Stimulated activated CD4-positive, alpha-beta T cell treated with anti-CD3 and anti-CD28 coated beads, TNF-alpha, amount 100 ng/mL, for 24 hours (primary cell): ENCODE results near the gene LGSN.
"Not testable (repeated sequence)": the region's sequence is repeated elsewhere in the genome, so short reads cannot be mapped to it uniquely, and the experiment has no call there.

Experiments used
- DNase-seq, 3 experiments: peaks; one replicate each; pipeline ENCODE4 v3.0.0-alpha.2; 2020; ENCODE audit warnings: low read depth in 3 of 3

LGSN gene

DNA sequence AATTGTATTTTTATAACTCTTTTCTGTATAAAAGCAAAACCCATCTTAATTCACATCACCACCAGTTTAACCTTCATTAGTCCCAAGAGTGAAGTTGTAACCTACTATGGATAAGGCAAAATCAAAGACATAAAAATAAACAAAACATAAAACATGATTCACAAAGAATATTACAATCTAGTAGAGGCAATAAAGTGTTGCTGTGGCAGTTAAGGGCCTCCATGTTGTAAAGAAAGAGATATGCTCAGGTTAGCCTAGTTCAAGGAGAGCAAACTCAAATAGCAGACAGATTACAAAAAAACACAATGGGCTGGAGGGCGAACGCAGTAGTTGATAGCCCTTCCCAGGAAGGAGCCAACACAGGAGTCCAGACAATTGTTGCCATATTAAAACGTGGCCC is 13.4 kb downstream of the LGSN start:
- DNase-seq = no peak

DNA sequence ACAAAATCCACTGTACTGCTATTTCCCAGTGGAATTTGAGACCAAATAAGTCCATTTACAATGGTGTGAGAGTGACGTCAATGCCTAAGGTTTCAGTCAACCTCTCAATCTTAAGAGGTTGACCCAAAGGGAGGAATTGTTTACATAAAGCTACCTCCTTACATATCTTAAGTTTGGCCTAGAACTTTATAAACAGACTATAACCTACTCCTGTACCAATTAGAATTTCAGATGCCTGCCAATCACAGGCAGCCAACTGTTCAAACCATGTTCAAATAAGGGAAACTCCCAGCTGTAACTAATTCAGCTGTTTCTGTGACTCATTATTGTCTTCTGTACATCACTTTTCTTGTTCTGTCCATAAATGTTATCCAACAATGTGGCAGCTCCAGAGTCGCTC is 14.5 kb downstream of the LGSN start:
- no peak for DNase-seq

DNA sequence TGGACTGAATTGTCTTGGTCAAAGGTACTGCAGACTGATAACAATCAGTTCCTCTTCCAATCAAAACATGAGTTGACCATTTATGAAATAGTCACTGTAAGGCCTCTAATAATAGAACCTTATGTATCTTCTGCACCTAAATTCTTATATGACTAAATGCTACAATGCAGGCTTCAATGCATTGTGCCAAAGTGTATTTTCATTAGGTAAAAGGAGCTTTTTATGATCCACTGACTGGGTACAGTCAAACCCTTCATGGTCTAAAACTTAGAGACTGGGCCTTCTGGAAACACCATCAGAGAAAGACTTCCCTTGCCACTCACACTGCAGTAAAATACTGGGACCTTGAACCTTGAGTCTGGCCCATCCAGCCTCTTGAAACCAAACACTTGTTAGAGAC is 16.3 kb downstream of the LGSN start:
- DNase-seq = no peak

DNA sequence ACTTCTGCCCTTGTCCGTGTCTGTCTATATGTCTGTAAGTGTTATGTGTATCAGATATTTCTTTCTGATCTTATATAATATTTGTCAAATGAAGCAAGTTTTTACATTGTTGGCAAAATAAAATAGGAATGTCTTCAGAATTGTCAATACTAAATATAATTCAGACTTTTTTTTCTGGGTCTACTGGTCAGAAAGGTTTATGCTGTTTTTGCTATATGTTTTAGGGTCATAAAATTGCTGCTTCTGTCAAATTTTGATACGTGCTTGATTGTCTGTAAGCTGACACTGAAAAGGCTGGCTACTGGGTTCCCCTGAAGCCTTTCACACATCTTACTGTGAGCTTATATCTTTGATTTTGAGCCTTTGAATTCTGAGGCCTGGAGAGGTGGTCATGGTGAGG is 20.1 kb downstream of the LGSN start:
- no peak for DNase-seq

DNA sequence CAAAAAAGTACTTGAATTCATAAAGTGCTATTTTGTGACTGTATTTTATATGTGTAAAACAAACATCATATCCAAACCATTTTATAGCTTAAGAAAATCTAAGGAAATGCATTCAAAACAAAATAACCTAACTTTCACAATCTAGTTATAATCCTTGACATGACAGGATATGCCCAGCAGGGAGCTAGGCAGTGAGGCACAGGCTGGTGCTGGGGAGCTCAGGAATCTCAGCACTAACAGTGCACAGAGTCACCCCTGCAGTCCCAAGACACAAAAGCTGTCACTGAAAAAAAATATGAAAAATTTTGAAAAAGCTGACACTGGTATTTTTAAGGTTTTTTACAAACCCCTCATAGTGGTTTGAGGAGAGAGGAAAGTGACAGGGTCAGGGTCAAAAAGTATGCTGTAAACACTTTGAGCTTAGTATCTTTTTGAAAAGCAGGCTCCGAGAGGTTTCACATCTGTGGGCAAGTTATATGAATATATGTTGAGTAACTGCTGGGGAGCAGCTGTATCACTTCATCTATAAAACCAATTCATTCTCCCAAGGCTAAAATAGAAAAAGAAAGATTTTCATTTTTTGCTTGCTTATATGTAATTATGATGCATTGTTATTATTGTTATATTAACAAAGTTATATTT is 24.1 kb downstream of the LGSN start:
- no peak for DNase-seq

DNA sequence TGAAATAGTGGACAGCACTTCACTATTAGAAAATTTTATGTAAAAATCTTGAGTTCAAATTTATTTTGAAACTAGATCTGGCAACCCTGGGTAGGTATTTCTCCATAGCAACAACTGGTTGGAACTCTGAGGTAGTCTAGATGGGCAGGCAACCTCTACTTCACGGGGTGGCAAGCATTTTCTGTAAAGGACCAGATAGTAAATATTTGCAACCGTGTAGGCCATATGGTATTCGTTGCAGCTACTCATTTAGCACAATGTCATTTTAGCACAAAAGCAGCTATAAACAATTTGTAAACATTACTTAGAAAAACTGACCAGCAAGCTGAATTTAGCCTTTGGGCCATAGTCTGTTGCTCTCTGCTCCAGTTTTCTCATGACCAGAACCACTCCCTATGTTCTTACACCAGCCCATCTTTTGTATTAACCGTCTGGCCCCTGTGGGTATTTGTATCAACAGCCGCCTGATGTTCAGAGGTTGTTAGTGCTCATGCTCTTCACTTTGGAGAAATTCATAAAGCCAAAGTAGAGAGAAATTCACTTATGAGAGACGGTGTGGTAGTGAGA is 29.2 kb downstream of the LGSN start:
- no peak for DNase-seq

DNA sequence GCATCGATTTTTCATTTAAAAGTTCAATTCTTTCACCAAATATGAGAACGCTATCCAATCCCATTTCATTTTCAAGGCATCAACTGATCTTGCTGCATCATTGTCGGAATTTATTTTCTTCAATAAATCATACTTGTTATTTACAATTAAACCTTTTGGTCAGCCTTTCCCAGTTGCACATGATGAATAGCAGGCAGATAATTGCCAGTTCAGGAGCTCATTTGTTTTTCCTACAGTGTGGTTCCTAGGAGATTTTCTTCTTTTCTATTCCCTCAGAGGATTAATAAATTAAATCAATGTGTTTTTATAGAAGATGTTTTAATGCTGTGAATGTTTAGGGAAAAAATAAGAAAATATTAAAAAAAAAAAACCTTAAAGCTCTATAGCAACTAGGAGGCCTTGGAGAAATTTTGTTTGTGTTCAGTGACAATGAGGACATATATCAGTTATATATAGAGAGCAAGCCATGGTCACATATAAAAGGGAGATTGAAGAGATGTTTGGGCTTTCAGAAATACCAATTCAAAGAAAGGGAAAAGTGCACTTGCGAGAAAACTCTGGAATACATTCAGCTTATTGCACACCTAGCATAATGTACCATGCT is 30.4 kb downstream of the LGSN start:
- no peak for DNase-seq

DNA sequence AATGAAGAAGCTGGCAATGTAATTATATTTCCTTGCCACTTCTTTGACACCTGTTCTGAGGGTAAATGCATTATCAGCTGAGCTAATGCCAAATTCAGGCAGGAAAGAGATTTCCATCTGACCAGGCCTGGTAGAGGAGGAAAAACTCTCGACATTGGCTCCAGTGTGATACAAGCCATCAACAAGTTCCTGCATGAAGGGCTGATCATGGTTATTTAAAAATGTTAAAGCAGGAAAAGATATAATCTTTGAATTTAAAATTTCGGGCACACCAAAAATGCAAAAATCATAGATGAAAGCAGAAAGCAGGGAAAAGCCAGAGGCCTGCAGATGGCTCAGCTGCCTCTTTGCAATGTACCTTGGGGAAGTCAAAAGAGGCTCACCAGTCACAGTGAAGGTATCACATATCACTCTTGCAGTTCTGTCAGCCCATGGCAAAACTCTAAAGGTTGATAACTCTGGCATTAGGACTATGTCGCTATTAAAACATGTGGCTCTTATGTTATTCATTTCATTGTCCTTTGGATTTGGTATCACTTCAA is 39.1 kb downstream of the LGSN start:
- DNase-seq = no peak

DNA sequence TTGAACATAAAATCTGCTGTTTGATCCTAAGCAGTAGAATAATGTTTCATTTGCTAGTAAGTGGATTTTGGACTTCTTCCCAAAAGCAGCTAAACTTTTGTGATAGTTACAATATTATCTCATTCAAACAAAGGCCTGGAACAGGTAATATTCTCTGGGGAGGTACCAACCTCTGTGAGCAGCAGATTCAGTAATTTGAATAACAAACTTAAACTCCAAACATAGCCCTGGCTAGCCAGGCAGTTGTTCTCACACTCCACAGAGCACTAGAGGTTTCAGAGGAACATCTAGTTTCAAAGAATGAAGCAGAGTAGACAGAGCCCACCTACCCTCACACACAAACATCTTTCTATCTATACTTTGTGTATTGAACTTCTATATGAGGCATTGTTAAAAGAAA is 40.9 kb downstream of the LGSN start:
- no peak for DNase-seq

DNA sequence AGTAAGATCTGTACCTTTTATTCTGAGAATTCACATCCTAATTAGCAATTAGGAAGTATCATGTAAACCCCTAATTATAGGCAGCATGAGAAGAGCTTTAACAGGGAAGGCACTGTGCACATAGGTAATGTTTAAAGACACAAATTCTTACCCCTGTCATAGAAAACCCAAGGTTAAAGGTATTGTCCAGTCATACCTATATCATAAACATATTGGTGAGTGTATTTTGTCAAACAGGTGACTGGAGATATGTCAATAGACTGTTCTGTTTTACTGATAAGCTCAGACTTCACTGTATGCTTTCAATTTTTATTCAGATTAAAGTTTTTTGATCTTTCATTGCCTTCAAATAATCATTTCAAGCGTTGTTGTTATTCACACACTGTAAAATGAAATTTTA is 43.8 kb downstream of the LGSN start:
- DNase-seq = no peak

DNA sequence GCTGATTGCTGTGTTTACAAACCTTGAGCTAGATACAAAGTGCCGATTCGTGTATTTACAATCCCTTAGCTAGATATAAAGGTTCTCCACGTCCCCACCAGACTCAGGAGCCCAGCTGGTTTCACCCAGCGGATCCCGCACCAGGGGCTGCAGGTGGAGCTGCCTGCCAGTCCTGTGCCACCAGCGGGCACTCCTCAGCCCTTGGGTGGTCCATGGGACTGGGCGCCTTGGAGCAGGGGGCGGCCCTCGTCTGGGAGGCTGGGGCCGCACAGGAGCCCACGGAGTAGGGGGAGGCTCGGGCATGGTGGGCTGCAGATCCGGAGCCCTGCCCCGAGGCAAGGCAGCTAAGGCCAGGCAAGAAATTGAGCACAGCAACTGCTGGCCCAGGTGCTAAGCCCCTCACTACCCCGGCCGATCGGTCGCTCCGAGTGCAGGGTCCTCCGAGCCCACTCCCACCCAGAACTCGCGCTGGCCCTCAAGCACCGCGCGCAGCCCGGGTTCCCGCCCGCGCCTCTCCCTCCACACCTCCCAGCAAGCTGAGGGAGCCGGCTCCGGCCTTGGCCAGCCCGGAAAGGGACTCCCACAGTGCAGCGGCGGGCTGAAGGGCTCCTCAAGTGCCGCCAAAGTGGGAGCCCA is 44.9 kb downstream of the LGSN start:
- not testable (repeated sequence) for DNase-seq

DNA sequence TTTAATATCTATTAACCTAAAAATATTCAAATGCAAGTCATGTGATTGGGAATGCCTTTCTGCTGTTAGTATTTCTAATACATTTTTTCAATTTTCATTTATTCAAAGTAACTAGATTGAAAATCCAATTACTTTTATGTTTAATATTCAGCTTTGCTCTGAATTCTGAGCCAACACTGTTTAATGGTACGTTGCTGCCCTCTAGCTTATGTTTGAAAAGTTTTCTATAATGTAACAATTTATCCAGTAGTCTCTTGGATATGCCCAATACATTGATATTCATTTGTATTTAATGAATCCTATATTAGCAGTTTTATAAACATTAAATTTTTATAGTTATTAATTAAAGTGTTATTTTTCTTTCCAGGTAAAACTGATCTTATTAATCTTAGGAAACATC is 47.4 kb downstream of the LGSN start:
- DNase-seq = no peak

DNA sequence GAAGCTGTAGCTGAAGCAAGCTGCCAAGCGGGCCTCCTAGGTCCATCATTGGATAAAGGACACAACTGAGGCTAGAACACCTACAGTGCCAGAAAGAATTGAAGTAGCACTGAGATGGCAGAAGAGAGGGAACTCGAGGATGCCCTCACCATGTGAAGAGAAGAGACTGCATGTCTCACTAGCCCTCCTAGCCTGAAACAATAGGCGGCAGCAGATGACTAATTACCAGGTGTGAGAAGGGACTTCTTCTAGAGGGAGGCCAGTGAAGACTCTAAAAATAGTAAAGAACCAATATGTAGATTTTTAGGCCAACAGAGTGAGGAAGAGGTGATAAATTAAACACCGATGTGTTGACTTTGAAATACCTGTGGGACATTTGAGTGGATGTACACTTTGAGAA is 50.3 kb downstream of the LGSN start:
- no peak for DNase-seq

DNA sequence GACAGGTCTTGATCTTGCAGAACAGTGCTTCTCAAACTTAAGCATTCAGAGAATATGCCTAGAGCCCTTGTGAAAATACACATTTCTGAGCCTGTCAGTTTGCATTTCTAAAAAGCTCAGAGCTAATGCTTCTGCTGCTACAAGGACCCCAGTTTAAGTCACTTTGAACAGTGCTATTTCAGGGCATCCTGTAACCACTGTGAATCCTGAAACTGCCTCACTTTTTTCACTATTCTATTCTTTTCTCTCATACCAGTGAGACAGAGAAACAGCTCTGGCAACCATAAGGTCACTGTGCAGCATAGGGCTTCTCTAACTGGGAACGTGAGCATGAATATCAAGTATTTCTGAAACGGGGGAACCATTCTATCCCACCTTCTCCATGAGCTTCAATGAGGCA is 51.2 kb downstream of the LGSN start:
- DNase-seq = no peak

DNA sequence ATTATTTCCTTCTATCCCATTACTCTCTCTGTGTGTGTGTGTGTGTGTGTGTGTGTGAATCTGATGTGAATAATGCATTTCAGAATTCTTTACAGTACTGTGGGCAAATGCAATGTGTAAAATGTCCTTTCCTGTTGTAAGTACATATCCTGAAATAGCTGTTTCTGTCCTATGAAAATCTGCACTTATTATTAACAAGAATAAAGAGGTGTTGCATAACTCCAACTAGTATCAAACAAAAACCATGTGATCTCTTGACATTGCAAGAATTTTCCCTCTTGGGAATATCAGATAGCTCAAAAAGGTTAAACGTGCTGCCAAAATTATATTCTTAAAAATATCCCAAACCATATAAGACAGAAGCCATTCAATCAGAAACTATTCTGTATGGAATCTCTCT is 52.0 kb downstream of the LGSN start:
- no peak for DNase-seq

DNA sequence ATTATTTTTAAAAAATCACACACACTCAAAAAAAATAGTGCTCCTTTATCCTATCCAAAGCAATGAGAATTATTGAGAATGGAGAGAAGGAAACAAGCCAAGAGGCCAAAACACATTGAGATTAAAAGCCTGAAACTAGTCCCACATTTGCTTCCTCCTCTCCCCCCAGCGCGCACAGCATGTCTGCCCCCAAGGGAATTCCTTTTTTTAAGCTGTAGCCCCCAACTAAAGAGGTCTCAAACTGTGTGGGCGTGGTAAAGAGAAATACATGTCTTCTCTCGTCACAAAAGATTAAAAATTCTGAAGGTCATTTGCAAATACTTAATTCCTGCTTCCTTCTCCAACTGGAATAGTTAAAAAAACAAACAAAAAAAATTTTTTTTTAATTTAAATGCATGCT is 52.7 kb downstream of the LGSN start:
- no peak for DNase-seq

DNA sequence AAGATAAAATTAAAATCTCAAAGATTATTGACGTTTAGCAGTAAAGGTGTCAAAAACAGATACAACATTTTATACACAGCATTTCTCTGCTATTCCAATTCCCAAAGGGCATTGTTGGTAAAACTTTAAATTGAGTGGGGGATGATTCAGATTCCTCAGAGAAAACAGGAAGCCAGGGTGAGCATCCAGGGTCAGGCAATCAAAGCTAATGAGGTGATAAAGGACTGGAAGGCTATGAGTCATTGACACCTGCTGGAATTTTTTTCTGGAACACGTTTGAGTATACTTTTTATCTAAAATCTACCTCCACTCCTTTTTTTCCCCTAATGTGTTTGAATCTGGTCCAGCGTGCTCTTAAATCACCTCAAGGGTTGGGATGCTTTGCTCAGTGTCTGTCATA is 56.3 kb downstream of the LGSN start:
- DNase-seq = no peak

DNA sequence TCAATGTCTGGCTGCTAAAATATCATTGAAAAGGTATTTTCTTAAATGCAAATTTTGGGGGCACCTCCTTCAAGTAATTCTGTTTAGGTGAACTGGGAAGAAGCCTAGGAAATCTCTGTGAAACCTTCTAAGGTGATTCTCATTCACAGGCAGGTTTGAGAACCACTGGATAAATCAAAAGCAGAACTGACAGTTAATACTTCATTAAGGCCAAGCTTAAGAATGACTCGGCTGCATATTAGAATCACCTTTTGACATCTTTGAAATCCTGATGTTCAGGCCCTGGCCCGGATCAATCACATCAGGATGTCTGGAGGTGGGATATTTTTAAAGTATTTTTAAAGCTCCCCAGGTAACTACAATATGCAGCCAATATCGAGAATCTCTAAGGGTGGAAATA is 58.0 kb downstream of the LGSN start:
- DNase-seq = no peak

DNA sequence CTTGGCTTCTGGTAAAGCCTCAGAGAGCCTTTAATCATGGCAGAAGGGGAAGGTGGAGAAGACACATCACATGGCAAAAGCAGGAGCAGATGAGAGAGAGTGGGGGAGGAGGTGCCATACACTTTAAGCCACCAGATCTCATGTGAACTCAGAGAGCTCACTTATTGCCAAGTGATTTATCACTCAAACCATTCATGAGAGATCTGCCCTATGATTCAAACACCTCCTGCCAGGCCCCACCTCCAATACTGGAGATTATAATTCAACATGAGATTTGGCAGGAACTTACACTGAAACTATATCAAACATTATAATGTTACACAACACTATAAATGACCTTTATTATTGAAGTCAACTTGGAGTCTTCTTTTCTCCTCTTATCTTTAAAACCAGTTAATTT is 60.6 kb downstream of the LGSN start:
- no peak for DNase-seq

DNA sequence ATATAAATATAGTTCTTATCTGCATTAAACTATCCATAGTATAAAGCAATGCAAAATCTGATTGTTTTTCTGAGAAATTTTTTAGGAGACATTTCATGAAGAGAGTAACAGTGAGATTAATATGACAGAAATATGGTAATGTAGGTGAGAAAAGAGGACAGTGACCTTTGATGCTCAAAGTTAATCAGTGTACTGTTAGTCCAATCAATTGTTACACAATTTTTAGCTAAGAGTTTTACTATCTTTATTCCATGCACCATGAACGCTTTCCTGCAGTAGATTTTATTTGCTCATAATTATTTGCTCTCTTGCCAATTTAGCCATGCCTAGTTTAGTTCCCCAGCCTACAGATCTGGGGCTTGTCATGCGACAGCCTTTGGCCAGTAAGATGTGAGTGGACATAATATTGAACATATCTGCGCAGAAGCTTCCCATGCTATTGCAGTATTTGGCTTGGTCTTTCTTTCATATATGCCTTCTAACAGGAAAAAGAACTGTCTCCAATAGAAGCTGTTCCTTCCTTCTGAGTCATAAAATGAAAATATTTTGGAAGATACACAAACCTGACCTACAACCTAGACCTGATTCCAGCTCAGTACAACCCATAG is 69.8 kb downstream of the LGSN start:
- DNase-seq = no peak

DNA sequence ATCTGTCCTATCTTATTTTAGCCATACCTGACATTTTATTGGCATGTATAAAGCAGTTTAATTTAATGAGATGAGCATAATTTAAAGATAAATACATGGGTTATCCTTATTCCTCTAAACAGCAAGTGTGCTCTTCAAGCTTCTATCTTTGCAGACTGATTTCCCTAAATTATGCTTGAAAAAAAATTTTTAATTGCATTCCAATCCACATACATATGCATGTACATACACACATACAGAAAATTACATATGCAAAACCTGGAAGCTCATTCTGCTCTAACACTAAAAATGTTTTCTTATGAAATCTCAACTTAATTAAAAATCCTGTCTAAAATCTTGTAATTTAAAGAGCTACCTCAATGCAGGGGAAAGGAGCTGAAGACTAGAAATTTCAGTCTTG is 73.2 kb downstream of the LGSN start:
- no peak for DNase-seq

DNA sequence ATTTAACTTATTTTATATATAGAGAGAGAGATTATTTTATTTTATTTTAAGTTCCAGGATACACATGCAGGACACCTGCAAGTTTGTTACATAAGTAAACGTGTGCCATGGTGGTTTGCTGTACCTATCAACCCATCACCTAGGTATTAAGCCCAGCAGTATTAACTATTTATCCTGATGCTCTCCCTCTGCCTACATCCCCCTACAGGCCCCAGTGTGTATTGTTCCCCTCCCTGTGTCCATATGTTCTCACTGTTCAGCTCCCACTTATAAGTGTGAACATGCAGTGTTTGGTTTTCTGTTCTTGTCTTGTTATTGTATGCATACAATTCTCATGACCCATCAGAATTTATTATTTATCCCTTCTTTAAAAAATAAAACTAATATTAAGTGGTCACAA is 73.9 kb downstream of the LGSN start:
- DNase-seq = no peak

DNA sequence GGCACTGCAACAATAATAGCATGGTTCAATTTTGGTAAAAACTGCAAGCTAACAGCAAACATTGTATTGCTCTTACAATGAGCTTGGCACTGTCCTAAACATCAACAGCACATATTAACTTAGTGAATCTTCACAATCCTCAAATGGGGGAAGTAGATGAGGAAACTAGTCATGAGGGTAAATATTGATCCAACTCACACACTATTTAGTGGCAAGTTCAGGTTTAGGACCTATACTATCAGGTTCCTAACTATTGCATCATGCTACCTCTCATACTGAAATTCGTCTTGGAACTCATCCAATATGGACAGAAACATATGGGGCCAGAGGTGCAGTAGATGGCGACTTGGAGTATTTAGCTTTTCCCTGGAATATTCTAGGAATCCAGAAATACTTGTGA is 74.4 kb downstream of the LGSN start:
- DNase-seq = no peak
